OCI-LY1 (cell line): ENCODE results near the gene MRTO4.

Experiments used
- H2AFZ ChIP-seq: fragments of 200-600 bp; sonication (generic), shearing (Covaris generic); 2 replicates; pipeline ENCODE4 v1.6.0; 2014; ENCODE audit warnings: antibody characterized with exemption, mild to moderate bottlenecking, low read length
- H3F3A ChIP-seq: fragments of 200-600 bp; sonication (generic), shearing (Covaris generic); 2 replicates; pipeline ENCODE4 v1.6.0; 2014; ENCODE audit warnings: mild to moderate bottlenecking, antibody characterized with exemption, low read length, moderate library complexity; ENCODE audit not compliant: insufficient read depth
- H3K27ac ChIP-seq: fragments of 200-600 bp; sonication (generic); 2 replicates; pipeline ENCODE4 v1.5.1; 2014; ENCODE audit warnings: low read length, mixed run types, mild to moderate bottlenecking, low read depth; ENCODE audit not compliant: poor library complexity, severe bottlenecking
- H3K27me3 ChIP-seq: fragments of 200-600 bp; sonication (generic); 2 replicates; pipeline ENCODE4 v1.6.0; 2014; ENCODE audit warnings: antibody characterized with exemption, mild to moderate bottlenecking, low read length, moderate library complexity; ENCODE audit not compliant: insufficient read depth
- H3K36me3 ChIP-seq: fragments of 200-600 bp; sonication (generic); 2 replicates; pipeline ENCODE4 v1.6.1; 2014; ENCODE audit warnings: mild to moderate bottlenecking, antibody characterized with exemption, low read length, moderate library complexity, mixed read lengths; ENCODE audit not compliant: insufficient read depth
- H3K4me1 ChIP-seq: fragments of 200-600 bp; sonication (generic); 2 replicates; pipeline ENCODE4 v1.5.1; 2014; ENCODE audit warnings: mild to moderate bottlenecking, low read length, moderate library complexity; ENCODE audit not compliant: insufficient read depth, severe bottlenecking
- H3K4me2 ChIP-seq: fragments of 200-600 bp; sonication (generic), shearing (Covaris generic); 2 replicates; pipeline ENCODE4 v1.6.1; 2014; ENCODE audit warnings: low read length
- H3K4me3 ChIP-seq: fragments of 200-600 bp; sonication (generic); 2 replicates; pipeline ENCODE4 v1.5.1; 2014; ENCODE audit warnings: low read length, low read depth, mild to moderate bottlenecking, mixed read lengths; ENCODE audit not compliant: poor library complexity, severe bottlenecking
- H3K79me2 ChIP-seq: fragments of 200-600 bp; shearing (Covaris generic); 2 replicates; pipeline ENCODE4 v1.6.1; 2016; ENCODE audit warnings: mixed run types, low read length, mixed read lengths; ENCODE audit not compliant: insufficient read depth
- H3K9ac ChIP-seq: fragments of 200-600 bp; sonication (generic), shearing (Covaris generic); 2 replicates; pipeline ENCODE4 v1.6.1; 2014; ENCODE audit warnings: mild to moderate bottlenecking, low read length, mixed read lengths
- H3K9me2 ChIP-seq: fragments of 200-600 bp; sonication (generic), shearing (Covaris generic); 2 replicates; pipeline ENCODE4 v1.6.1; 2014; ENCODE audit warnings: low read depth, mild to moderate bottlenecking, low read length, mixed read lengths
- H3K9me3 ChIP-seq: fragments of 200-600 bp; shearing (Covaris generic); 2 replicates; pipeline ENCODE4 v1.6.1; 2014; ENCODE audit warnings: low read length, mixed read lengths
- H4K20me1 ChIP-seq: fragments of 200-600 bp; sonication (generic), shearing (Covaris generic); 2 replicates; pipeline ENCODE4 v1.6.0; 2016; ENCODE audit warnings: mild to moderate bottlenecking, low read length; ENCODE audit not compliant: insufficient read depth
- CTCF ChIP-seq: fragments of 200-600 bp; sonication (generic), shearing (Covaris generic); IDR thresholded peaks from 2 replicates; pipeline ENCODE4 v1.5.1; 2017; ENCODE audit warnings: mild to moderate bottlenecking, antibody characterized with exemption, low read length, moderate library complexity, mixed read lengths
- EZH2 ChIP-seq: fragments of 200-600 bp; sonication (generic), shearing (Covaris generic); IDR thresholded peaks from 2 replicates; pipeline ENCODE4 v1.8.0; 2017; ENCODE audit warnings: borderline replicate concordance, mixed run types, mild to moderate bottlenecking, antibody characterized with exemption, low read length, moderate library complexity, mixed read lengths

MRTO4 gene

DNA sequence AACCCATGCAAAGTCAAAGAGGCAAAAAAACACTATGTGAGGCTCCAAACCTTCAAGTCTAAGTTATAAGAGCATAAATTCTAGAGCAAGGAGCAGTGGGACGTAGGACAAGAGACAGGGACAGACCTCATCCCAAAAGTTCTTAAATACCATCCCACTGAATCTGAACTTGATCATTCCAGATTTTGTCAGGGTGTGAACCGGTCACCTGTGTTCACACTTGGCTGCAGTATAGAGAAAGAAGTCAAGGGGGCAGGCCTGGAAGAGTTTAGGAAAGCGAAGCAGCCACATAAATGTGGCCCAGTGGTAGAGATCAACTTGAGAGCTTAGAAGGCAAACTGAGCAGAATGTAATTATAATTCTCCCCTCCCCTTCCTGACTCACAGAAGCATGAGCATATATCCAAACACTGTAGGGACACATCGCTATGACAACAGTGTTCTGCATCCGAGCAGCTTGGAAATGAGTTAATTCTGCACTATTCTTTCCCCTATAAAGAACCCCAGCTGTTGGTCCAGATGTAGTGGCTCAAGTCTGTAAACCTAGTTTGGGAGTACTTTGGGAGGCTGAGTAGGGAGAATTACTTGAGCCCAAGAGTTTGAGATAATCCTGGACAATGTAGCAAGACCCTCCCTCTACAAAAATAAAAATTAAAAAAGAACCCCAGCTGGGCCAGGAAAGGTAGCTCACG lies 57.7 kb downstream of the MRTO4 start:
- no peak overlapping the region for H3K4me2 ChIP-seq
- no peak overlapping the region for H3K9ac ChIP-seq
- H3F3A ChIP-seq, result no peaks in the 10 kb centered on the region
- H3K36me3 ChIP-seq, result peaks cover 38% of the 10 kb centered on the region
- H3K4me3 ChIP-seq, result no peak overlapping the region
- TF ChIP-seq EZH2 (no peak), CTCF (no peak)
- no peaks in the 10 kb centered on the region for H3K9me3 ChIP-seq
- H3K9me2 ChIP-seq, result no peaks in the 10 kb centered on the region
- H3K79me2 ChIP-seq, result no peaks in the 10 kb centered on the region
- H3K4me1 ChIP-seq, result peaks cover 30% of the 10 kb centered on the region
- no peak overlapping the region for H3K27ac ChIP-seq
- no peaks in the 10 kb centered on the region for H4K20me1 ChIP-seq
- no peak overlapping the region for H2AFZ ChIP-seq
- no peaks in the 10 kb centered on the region for H3K27me3 ChIP-seq
